GM12878 (cell line): ENCODE data around the gene TELO2. TPM values are rescaled to one million over a fixed set of nuclear protein-coding genes. Genes with fewer than 3 reads are reported as not detected.

Experiments used
- ATAC-seq: fragments of 200-7000 bp; cut with Tn5 transposase; 3 replicates; pipeline ENCODE4 v1.9.1; 2020; ENCODE audit warnings: mild to moderate bottlenecking, moderate library complexity
- BruUV-seq: library from RNA; stranded (reverse); fragments of 400-500 nt; replicated peaks from 2 replicates; lab custom pipeline; 2021; lab: Mats Ljungman, UMichigan
- CTCF ChIA-PET: fragments of 300-600 bp; sonication (Branson Sonifier 250); formaldehyde crosslinking; extraction: SDS; loops from one replicate; lab custom pipeline; 2021; ENCODE audit warnings: inconsistent platforms; lab: Yijun Ruan, JAX
- POLR2A ChIA-PET: fragments of 350-600 bp; formaldehyde crosslinking; extraction: SDS; loops from one replicate; lab custom pipeline; 2021; ENCODE audit warnings: inconsistent platforms; lab: Charles Lee
- RAD21 ChIA-PET: fragments of 300-600 bp; sonication (Branson Sonifier 250); formaldehyde crosslinking; loops from one replicate; lab custom pipeline; 2023; ENCODE audit warnings: antibody characterized with exemption; ENCODE audit not compliant: unreplicated experiment; lab: Charles Lee
- SMC1A ChIA-PET: fragments of 300-600 bp; sonication (Branson Sonifier 250); formaldehyde crosslinking; loops from one replicate; lab custom pipeline; 2023; ENCODE audit not compliant: unreplicated experiment, uncharacterized antibody; lab: Charles Lee
- DNase-seq: peaks from one replicate; pipeline ENCODE4 v3.0.0-alpha.2; 2011; ENCODE audit warnings: low read depth, low spot score
- FAIRE-seq: peaks from 3 replicates; lab custom pipeline; 2011; peaks lifted over from hg19 to GRCh38; lab: Jason Lieb, UNC
- H2AFZ ChIP-seq: 2 replicates; pipeline ENCODE4 v1.6.0; 2011; ENCODE audit warnings: low read depth, low read length, control low read depth; ENCODE audit not compliant: control insufficient read depth
- H3K27ac ChIP-seq: 2 replicates; pipeline ENCODE4 v1.5.1; 2011; ENCODE audit warnings: control low read depth; ENCODE audit not compliant: control insufficient read depth, insufficient read depth
- H3K27me3 ChIP-seq, 2 experiments: replicated peaks in 1 of 2; 2 replicates each; pipeline versions ENCODE4 v1.6.0 to v1.6.1; 2011; ENCODE audit warnings: low read length in 1 of 2; ENCODE audit not compliant: control insufficient read depth in 2 of 2, insufficient read depth in 2 of 2
- H3K36me3 ChIP-seq, 2 experiments: 2 replicates each; pipeline ENCODE4 v1.5.1; 2011; ENCODE audit warnings: low read length in 1 of 2; ENCODE audit not compliant: control insufficient read depth in 2 of 2, insufficient read depth in 2 of 2
- H3K4me1 ChIP-seq: 2 replicates; pipeline ENCODE4 v1.6.1; 2011; ENCODE audit warnings: mild to moderate bottlenecking, low read length, moderate library complexity, mixed read lengths; ENCODE audit not compliant: control insufficient read depth, insufficient read depth
- H3K4me2 ChIP-seq: 2 replicates; pipeline ENCODE4 v1.6.0; 2011; ENCODE audit warnings: control low read depth; ENCODE audit not compliant: control insufficient read depth, insufficient read depth
- H3K4me3 ChIP-seq: fragments of 200-600 bp; sonication (generic); 2 replicates; pipeline ENCODE4 v1.5.1; 2016
- H3K79me2 ChIP-seq: 2 replicates; pipeline ENCODE4 v1.6.0; 2011; ENCODE audit warnings: low read length; ENCODE audit not compliant: control insufficient read depth, insufficient read depth
- H3K9ac ChIP-seq: 2 replicates; pipeline ENCODE4 v1.8.0; 2011; ENCODE audit warnings: low read length, control low read depth, mixed read lengths; ENCODE audit not compliant: control insufficient read depth, insufficient read depth
- H3K9me3 ChIP-seq: replicated peaks from 3 replicates; pipeline ENCODE4 v1.5.1; 2011; ENCODE audit warnings: mild to moderate bottlenecking, low read length; ENCODE audit not compliant: control insufficient read depth, insufficient read depth
- H4K20me1 ChIP-seq: 2 replicates; pipeline ENCODE4 v1.6.0; 2011; ENCODE audit not compliant: control insufficient read depth, insufficient read depth
- CBFB ChIP-seq: IDR thresholded peaks from 2 replicates; pipeline ENCODE4 v1.6.1; 2016; ENCODE audit warnings: antibody characterized with exemption, low read depth
- MEF2A ChIP-seq: IDR thresholded peaks from 2 replicates; pipeline ENCODE4 v1.6.1; 2011; ENCODE audit warnings: low read depth, mild to moderate bottlenecking, low read length, moderate library complexity; ENCODE audit not compliant: insufficient read depth
- MEF2B ChIP-seq: fragments of 450-650 bp; IDR thresholded peaks from 2 replicates; pipeline ENCODE4 v1.6.1; 2018; ENCODE audit warnings: mild to moderate bottlenecking, moderate library complexity; ENCODE audit not compliant: partially characterized antibody, poor library complexity, severe bottlenecking
- MTA3 ChIP-seq: IDR thresholded peaks from 2 replicates; pipeline ENCODE4 v1.6.1; 2012; ENCODE audit warnings: low read length, inconsistent platforms, borderline replicate concordance
- RFX5 ChIP-seq: IDR thresholded peaks from 2 replicates; pipeline ENCODE4 v1.6.1; 2011; ENCODE audit warnings: low read depth, low read length, improper control_type of control experiment
- SUZ12 ChIP-seq: fragments of 200-600 bp; sonication (generic); IDR thresholded peaks from one replicate; pipeline ENCODE4 v1.6.1; 2018; ENCODE audit warnings: antibody characterized with exemption, mild to moderate bottlenecking; ENCODE audit not compliant: unreplicated experiment
- ZNF384 ChIP-seq: IDR thresholded peaks from 2 replicates; pipeline ENCODE4 v1.6.1; 2012; ENCODE audit warnings: low read depth, mild to moderate bottlenecking, low read length, improper control_type of control experiment, borderline replicate concordance
- WGBS: methylation state at CpG from one replicate; pipeline ENCODE4 v1.1.6; 2016; ENCODE audit warnings: low lambda C conversion rate; ENCODE audit not compliant: insufficient replicate concordance, insufficient coverage; ENCODE audit errors: missing lambda C conversion rate; 5-methylcytosine and 5-hydroxymethylcytosine counted together
- in situ Hi-C: fragments of 300-500 bp; cut with MboI; formaldehyde crosslinking; loops from 9 replicates; pipeline ENCODE4 v1.14.3; 2018; ENCODE audit warnings: mixed read lengths
- intact Hi-C: fragments of 100-400 bp; cut with micrococcal nuclease; formaldehyde crosslinking; loops from one replicate; pipeline ENCODE4 v1.14.2; 2022; ENCODE audit not compliant: unreplicated experiment
- polyA plus RNA-seq, 11 experiments: library from polyadenylated mRNA; depleted of rRNA in 4 of 11; unstranded in 6 of 11; stranded (reverse) in 5 of 11; fragments of >200 nt; fragmentation: Nextera tagmentation in 4 of 11; fragmentation: Illumina TruSeq in 1 of 11; extraction: Ambion mirVana in 4 of 11; extraction: Trizol in 1 of 11; gene quantifications; 1 replicate in 1 of 11; 2 replicates in 10 of 11; pipeline versions ENCODE4 v1.2.1 to v1.2.3, GENCODE V29; 2011 to 2016; ENCODE audit warnings: inconsistent platforms in 2 of 11, missing spikeins in 2 of 11, low read depth in 1 of 11
- total RNA-seq, 4 experiments: library from RNA; depleted of rRNA in 3 of 4; stranded (reverse); fragments of >200 nt in 3 of 4; fragmentation: Illumina TruSeq in 1 of 4; extraction: Trizol in 1 of 4; gene quantifications; 2 replicates each; pipeline versions ENCODE4 v1.2.1 to v1.2.3, GENCODE V29; 2013 to 2021
- TF ChIP-seq, protein P1 (sequence below): fragments of 450-650 bp; IDR thresholded peaks from 2 replicates; pipeline ENCODE4 v1.6.1; 2018; ENCODE audit warnings: borderline replicate concordance, mild to moderate bottlenecking; ENCODE audit not compliant: partially characterized antibody
- TF ChIP-seq, protein P2 (sequence below): fragments of 450-650 bp; IDR thresholded peaks from 2 replicates; pipeline ENCODE4 v1.6.1; 2017; ENCODE audit warnings: mild to moderate bottlenecking, low read depth, inconsistent platforms; ENCODE audit not compliant: poor library complexity, severe bottlenecking
- TF ChIP-seq, protein P3 (sequence below): fragments of 450-650 bp; IDR thresholded peaks from 2 replicates; pipeline ENCODE4 v1.6.1; 2014; ENCODE audit warnings: mild to moderate bottlenecking

TELO2 gene
- total and polyA plus RNA-seq, 10 of the 15 experiments (the other 5 are each of a cell fraction or from before 2014, with no cell fraction given) = 0.55 to 72.8 (median 18.6) TPM

GRCh38 chr16:1537763-1538289 lies 44.7 kb downstream of the TELO2 start:
- in situ Hi-C loops = no loop called here
- Histone ChIP-seq H2AFZ (no peak overlapping the region), H3K27me3 (no peaks in the 10 kb centered on the region; a peak in 1 of 4 replicates), H3K4me2 (no peak overlapping the region), H3K27ac (no peak overlapping the region), H3K79me2 (no peaks in the 10 kb centered on the region), H3K9ac (no peak overlapping the region), H4K20me1 (no peaks in the 10 kb centered on the region), H3K9me3 (no peaks in the 10 kb centered on the region), H3K36me3 (no peaks in the 10 kb centered on the region), H3K4me3 (no peak overlapping the region), H3K4me1 (no peaks in the 10 kb centered on the region)
- no TSS peak for BruUV-seq
- SMC1A ChIA-PET = interaction anchor here (0.8 kb wide), 1 partner anchor 110 kb away, joined by 3 read pairs; no protein-coding TSS in a partner anchor
- CTCF ChIA-PET = interaction anchor here (0.8 to 1.4 kb wide), 3 partner anchors 98 to 175 kb away, joined by 3 to 6 read pairs (median 3); no protein-coding TSS in a partner anchor
- RAD21 ChIA-PET = no interaction called here
- FAIRE-seq = no peak
- DNase-seq = no peak
- POLR2A ChIA-PET = interaction anchor here (0.6 kb wide), 1 partner anchor 109 kb away, joined by 3 read pairs; no protein-coding TSS in a partner anchor
- TF ChIP-seq SUZ12 (no peak), MEF2B (no peak), MTA3 (no peak), RFX5 (no peak), ZNF384 (no peak), CBFB (no peak), MEF2A (no peak)
- TF ChIP-seq, protein P1, sequence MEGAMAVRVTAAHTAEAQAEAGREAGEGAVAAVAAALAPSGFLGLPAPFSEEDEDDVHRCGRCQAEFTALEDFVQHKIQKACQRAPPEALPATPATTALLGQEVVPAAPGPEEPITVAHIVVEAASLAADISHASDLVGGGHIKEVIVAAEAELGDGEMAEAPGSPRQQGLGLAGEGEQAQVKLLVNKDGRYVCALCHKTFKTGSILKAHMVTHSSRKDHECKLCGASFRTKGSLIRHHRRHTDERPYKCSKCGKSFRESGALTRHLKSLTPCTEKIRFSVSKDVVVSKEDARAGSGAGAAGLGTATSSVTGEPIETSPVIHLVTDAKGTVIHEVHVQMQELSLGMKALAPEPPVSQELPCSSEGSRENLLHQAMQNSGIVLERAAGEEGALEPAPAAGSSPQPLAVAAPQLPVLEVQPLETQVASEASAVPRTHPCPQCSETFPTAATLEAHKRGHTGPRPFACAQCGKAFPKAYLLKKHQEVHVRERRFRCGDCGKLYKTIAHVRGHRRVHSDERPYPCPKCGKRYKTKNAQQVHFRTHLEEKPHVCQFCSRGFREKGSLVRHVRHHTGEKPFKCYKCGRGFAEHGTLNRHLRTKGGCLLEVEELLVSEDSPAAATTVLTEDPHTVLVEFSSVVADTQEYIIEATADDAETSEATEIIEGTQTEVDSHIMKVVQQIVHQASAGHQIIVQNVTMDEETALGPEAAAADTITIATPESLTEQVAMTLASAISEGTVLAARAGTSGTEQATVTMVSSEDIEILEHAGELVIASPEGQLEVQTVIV = no peak
- TF ChIP-seq, protein P2, sequence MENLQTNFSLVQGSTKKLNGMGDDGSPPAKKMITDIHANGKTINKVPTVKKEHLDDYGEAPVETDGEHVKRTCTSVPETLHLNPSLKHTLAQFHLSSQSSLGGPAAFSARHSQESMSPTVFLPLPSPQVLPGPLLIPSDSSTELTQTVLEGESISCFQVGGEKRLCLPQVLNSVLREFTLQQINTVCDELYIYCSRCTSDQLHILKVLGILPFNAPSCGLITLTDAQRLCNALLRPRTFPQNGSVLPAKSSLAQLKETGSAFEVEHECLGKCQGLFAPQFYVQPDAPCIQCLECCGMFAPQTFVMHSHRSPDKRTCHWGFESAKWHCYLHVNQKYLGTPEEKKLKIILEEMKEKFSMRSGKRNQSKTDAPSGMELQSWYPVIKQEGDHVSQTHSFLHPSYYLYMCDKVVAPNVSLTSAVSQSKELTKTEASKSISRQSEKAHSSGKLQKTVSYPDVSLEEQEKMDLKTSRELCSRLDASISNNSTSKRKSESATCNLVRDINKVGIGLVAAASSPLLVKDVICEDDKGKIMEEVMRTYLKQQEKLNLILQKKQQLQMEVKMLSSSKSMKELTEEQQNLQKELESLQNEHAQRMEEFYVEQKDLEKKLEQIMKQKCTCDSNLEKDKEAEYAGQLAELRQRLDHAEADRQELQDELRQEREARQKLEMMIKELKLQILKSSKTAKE = no peak
- TF ChIP-seq, protein P3, sequence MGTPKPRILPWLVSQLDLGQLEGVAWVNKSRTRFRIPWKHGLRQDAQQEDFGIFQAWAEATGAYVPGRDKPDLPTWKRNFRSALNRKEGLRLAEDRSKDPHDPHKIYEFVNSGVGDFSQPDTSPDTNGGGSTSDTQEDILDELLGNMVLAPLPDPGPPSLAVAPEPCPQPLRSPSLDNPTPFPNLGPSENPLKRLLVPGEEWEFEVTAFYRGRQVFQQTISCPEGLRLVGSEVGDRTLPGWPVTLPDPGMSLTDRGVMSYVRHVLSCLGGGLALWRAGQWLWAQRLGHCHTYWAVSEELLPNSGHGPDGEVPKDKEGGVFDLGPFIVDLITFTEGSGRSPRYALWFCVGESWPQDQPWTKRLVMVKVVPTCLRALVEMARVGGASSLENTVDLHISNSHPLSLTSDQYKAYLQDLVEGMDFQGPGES = no peak
- intact Hi-C loops = no loop called here
- ATAC-seq = no peak
- WGBS = 46% methylated on average over 26 of the region's 26 CpGs
